Fibroblast of gingiva (primary cell): ENCODE results near the gene ACSL5.
A peak's percentile ranks its signal among the peaks of the same experiment; 100 is the strongest.
"Not testable (repeated sequence)": the region's sequence is repeated elsewhere in the genome, so short reads cannot be mapped to it uniquely, and the experiment has no call there.

Experiments
- DNase-seq: peaks from one replicate; pipeline ENCODE4 v3.0.0-alpha.2; 2011; ENCODE audit warnings: low read depth

The ACSL5 gene

DNA sequence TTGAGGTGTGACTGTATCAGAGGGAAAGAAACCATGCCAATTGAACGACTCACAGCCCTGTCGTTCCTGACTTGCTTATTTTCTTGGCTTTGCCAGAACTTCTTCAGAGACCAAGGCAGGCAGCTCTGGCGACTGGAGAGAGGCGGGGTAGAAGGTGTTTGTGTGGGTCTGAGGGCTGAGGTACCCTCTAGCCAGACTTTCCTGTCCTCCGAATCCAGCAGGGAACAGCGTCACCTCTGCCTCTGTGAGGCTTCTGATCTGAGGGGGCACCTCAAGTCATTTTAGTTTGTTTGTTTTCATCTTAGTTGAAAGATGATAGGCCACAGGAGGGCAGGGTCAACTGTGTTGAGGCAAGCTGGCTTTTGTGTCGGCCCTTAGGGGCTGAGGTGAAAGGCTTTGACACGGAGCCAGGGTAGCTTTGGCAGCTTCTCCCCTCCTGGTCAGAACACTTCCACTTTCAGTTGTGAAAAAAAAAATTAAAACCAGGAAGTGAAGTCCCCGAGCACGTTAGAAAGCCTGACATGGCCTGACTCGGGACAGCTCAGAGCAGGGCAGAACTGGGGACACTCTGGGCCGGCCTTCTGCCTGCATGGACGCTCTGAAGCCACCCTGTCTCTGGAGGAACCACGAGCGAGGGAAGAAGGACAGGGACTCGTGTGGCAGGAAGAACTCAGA is 1.9 kb downstream of the ACSL5 start:
- DNase-seq: peak; percentile 56

DNA sequence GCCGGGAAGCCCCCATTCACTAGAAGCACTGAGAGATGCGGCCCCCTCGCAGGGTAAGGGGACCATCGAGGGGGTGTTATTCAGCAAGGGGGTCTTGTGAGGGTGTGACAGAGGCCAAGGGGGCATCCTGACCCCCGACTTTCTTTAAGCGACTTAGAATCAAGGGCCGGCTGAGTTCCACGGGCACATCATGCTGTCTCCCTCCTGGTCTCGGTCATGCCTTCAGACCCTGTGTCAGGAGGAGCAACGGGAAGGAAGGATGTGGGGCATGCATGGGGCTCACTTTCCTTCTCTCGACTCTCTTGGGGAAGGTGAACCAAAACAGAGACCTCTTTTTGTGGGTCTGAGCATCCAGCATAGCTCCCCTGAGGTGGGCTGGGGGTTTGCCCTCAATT is 2.5 kb downstream of the ACSL5 start:
- no peak for DNase-seq

DNA sequence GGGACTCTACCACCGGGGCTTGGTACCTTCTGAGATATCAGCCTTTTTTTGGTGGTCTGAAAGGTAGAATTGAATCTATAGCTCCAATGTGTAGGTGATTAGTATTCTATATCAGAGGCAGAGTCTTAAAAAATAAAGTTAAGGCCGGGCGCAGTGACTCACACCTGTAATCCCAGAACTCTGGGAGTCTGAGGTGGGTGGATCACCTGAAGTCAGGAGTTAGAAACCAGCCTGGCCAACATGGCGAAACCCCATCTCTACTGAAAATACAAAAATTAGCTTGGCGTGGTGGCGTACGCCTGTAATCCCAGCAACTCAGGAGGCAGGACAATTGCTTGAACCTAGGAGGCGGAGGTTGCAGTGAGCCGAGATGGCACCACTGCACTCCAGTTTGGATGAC is 3.2 kb downstream of the ACSL5 start:
- not testable (repeated sequence) for DNase-seq

DNA sequence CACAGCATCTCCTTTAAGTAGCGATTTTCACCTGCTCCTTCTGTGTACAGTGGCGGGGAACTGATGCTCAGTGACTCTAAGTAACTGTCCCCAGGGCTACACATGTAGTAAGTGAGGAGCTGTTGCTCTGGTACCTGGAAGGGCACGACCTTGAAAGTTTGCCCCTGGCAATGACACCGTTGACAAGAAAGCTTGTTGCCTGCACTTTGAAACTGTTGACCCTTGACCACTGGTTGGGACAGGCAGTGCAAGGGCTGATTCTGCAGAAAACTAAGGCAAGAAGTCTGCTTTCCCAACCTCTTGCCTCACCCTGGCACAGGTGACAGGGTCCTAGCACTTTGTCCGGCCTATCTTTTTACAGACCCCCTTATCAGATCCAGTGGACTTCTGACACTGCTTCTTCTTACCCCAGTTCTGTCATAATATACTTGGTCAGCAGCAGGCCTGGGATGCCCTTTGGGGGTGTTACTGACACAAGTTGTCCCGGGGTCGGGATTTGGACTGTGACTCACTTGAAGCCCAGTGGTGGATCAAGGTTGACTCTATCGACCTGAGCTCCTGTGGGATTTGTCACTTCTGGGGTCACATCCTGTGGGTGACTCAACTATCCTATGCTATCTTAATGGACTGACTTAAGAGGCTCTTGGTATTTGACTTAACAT is 5.8 kb downstream of the ACSL5 start:
- DNase-seq: no peak

DNA sequence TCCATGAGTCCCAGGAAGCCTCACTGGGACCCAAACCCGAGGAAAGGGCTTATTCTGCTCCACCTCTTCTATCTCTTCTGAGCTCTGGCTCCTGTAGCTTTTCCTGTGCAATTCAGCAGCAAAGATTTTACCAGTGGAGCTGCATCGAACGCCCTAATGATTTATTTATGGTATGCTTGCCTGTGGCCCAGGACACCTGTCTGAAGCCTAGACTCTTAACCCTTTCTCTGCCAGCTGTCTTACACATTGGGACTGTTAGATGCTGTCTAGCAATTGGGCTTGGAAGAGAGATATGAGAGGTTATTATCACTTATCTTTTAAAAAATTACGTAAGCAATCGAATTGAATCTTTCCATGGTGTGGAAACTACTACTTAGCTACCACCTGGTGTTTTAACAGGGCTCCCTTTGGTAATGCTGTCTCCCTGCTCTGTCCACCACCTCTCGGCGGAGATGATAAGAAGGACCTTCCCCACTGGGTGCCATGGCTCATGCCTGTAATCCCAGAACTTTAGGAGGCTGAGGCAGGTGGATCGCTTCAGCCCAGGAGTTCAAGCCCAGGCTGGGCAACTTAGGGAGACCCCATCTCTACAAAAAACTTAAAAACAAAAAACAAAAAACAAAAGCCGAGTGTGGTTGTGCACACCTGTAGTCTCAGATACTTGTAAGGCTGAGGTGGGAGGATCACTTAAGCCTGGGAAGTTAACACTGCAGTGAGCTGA is 8.8 kb downstream of the ACSL5 start:
- DNase-seq: no peak

DNA sequence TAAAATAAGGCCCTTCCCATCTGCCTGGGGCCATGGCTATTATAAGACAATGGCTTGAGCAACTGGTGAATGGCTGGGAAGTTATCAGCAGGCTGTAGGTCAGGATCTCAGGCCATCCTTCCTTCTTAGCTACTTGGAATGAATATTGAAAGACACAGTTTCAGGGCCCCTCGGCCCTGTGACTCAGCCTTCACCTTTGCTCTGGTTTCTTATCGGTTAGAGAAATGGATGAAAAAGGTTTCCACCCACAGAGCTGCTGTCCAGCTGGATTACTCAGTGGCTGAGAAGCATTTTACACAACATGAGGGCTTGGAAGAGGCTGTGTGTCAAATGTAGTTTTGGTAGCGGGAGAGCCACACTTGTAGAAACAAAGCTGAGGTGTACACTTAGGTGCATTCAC is 9.4 kb downstream of the ACSL5 start:
- DNase-seq: no peak

DNA sequence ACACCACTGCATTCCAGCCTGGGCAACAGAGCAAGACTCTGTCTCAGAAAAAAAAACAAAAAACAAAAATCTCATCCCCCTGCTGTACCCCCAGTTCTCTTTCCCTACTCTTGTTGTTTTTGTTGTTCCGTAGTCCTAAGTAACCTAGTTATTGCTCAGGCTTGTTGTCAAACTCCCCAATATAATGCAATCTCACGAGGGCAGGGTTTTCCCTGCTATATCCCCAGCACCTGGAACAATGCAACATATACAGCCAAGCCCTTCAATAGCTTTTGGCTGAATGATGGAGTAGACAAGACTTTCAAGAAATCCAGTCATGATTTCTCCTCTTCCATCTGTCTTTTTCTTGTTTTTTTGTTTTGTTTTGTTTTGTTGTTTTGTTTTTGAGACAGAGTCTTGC is 10.2 kb downstream of the ACSL5 start:
- no peak for DNase-seq

DNA sequence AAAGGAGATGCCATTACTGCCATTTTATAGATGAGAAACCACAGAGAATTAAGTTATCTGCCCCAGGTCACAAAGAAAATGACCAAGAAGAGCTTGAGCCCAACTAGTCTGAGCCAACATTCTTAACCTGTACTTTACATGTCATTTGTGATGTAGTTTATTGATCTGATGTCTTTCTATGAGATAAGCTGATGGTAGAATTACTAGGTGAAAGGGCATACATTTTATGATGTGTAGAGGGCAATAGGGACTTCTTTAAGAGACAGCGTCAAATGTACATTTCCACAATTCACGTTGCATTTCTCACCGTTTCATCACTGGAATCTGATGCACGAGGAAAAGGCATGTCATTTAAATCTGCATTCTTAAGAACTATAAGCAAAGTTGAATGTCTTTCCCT is 11.3 kb downstream of the ACSL5 start:
- no peak for DNase-seq

DNA sequence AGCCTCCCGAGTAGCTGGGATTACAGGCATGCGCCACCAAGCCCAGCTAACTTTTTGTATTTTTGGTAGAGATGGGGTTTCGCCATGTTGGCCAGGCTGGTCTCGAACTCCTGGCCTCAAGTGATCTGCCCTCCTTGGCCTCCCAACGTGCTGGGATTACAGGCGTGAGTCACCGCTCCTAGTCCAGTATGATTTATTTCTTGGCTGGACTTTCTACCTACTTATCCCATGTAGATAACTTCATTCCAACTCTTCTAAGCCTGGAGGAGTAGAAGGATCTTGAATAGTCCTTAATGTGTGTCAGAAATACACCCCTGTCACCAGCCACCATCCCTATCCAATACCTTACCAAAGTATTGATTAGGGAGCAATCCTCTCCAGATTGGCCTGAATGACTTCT is 14.1 kb downstream of the ACSL5 start:
- DNase-seq: not testable (repeated sequence)

DNA sequence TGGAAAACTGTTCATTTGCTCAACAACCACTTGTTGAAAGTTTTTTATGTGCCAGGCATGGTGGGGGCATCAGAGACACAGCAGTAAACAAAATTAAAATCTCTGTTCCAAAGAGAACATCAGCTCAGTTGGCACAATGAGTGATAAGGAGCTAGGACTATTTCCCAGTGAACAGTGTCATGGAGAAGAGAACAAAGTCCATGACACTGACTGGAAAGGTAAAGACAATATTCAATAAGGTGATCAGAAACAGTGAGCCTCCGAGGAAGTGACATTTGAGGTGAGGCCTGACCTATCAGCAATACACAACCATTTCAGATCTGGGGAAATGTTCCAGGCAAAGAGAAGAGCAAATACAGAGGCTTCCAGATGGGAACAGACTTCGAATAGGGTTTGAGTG is 14.6 kb downstream of the ACSL5 start:
- DNase-seq: no peak

DNA sequence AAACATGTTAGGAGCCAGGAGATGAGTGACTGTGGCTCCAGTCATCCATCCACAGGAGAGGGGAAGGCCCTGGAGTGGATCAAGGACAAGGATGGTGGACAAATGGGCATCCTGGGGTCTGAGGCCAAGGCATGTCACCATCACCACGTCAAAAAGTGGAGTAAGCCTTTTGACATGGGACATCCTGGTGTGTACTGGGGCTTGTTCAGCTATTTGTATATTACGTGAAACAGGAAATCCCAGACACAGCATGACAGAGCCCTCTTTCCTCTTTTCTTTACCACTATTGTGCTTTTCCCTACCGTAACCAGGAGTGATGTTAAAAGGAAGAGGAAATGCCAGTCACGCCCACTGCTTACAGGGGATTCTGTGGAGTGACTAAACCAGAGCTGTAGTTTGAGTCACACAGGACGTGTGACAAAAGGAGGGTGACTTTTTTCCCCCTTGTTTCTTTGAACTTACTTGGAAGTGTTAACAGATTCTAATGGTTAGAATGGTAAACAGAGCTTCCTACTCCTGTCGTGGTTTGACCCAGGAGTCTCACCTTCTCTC is 15.4 kb downstream of the ACSL5 start:
- DNase-seq: no peak

DNA sequence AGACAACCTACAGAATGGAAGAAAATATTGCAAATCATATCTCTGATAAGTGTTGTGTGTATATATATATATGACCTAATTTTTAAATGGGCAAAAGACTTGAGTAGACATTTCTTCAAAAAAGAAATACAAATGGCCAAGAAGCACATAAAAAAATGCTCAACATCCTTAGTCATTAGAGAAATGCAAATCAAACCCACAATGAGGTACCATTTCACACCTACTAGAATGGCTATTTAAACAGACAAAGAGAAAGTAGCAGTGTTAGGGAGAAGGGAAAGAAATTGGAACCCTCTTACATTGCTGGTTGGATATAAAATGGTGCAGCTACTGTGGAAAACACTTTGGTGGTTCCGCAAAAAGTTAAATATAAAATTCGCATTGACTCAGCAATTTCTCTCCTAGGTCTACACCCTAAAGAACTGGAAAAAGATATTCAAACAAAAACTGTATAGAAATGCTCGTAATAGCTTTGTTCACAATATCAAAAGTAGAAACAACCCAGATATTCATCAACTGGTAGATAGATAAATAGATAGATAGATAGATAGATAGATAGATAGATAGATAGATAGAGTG is 16.3 kb downstream of the ACSL5 start:
- no peak for DNase-seq

DNA sequence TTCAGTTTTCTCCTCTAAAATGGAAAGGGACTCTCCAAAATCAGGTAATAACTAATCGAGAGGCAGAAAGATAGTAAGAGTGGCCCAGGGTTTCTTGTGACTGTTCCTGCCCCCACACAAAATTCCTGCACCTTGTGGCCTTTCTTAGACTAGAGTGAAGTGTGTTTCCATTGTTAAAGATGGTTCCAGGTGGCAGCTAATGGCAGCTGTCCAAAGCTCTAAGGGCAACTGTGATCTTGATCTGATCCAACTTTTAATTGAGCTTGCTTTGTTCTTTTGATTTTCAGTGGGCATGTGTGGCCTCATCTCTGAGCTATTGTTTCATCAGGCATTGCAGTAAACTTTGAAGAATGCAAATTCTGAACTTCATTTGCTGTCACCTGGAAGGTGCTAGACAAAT is 19.4 kb downstream of the ACSL5 start:
- DNase-seq: no peak

DNA sequence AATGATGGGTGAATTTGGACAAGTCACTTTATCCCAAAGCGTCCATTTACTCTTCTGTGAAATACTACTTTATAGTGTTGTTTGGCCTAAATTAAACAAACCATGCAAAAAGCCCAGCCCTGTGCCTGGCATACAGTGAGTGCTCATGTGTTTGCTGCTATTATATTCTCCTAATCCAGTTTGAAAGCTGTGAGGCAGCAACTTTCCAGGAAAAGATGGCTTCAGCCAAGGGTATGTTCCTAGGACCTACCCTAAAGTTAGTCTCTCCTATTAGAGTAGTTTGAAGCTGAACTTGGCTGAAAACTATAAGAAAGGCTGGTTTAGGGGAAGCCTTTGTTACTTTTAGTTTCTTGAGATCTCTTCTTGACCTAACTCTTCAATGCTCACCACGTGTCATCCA is 19.9 kb downstream of the ACSL5 start:
- DNase-seq: no peak

DNA sequence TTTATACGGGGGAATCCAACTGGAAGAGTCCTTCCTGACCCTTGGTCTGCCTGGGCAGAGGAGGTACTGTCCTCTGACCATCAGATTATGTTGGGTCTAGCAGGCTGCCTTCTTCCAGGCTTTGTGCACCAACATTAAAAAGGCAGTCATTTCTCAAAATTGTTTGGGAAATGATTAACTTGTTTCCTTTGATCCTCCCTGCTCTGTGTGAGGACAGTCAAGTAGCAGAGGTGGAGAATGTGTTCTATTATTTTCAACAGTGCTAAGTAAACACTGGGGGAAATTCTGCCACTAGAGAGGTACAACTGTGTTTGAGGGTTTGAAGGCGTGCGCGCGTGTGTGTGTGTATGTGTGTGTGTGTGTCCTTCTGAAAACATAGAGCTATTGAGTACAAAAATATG is 20.6 kb downstream of the ACSL5 start:
- no peak for DNase-seq

DNA sequence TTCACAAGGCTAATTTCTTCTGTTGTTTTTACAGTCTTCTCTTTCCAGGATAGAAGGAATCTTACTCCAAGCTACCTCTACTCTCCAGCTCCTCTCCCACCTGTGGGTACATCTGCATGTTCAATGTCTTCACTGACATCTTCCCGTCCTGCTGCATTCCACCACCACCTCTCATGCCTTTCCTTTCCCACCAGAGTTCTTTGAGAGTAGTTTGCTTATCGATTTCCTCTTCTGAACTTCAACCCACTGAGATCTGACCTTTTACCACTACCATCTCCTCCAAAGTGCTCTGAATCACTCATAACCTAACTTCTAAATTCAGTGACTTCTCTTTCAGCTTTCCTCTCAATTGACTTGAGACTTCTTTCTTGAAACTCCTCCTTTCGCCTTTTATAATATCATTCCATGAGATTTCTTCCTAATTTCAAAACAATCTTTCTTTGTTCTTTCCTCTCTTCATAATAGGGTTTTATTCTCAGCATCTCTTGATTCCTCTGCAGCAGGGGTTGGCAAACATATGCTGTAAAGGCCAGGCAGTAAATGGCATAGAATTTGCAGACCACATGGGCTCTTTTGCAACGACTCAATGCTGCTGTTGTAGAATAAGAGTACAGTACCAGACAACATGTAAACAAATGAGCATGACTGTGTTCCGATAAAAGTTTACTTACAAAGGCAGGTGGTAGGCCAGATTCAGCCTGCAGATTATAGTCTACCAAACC is 22.1 kb downstream of the ACSL5 start:
- no peak for DNase-seq

DNA sequence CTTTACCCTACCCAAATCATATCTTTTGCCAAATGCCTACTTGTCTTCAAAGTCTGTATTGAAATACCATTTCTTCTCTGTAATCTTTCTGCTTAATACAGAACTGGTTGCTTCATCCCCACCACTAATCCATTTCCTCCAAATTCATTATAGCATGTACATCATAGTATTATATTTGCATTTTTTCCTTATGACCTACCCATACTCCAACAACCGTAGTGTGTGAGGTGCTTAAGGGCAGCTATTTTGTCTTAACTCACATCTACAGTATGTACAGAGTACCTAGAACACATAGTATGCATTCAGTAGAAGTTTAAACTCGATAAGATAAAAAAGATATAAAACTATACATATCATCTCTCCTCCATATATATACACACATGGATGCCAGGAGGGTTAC is 23.7 kb downstream of the ACSL5 start:
- no peak for DNase-seq

DNA sequence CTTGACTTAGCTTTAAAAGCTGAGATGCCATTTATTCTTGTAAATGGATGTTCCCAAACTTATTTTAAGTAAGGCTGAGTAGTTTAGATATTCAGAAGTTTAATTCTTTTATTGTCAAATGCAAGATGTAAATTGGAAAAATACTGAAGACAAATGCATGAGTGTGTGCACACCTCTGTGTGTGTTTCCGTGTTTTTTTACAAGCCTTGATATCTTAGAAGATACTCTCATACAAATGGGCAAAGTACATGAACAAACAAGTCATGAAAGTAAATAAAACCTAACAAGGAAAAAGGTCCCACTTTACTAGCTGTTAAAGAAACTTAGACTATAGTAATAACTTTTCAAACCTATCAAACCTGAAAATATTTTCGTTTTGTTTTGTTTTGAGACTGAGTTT is 29.0 kb downstream of the ACSL5 start:
- no peak for DNase-seq

DNA sequence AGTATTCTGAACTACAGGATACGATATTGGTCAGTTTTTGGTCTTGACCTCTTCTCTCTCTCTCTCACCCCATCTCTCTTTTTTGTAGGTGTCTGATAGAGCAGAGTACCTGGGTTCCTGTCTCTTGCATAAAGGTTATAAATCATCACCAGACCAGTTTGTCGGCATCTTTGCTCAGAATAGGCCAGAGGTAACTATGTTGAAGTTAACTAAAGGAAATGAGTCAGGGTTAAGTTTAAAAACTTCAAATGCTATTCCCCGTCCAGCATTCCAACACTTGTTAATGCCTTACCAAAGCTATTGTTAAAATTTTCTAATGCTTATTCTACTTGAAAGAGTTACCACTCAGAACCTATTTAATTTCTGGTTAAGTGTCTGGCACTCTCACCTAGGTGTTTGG is 30.7 kb downstream of the ACSL5 start:
- no peak for DNase-seq

DNA sequence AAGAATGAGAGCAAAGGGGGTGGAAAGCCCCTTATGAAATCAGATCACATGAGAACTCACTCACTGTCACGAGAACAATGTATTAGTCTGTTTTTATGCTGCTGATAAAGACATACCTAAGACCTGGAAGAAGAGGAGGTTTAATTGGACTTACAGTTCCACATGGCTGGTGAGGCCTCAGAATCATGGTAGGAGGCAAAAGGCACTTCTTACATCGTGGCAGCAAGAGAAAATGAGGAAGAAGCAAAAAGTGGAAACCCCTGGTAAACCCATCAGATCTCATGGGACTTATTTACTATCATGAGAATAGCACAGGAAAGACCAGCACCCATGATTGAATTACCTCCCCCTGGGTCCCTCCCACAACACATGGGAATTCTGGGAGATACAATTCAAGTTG is 32.9 kb downstream of the ACSL5 start:
- DNase-seq: not testable (repeated sequence)

DNA sequence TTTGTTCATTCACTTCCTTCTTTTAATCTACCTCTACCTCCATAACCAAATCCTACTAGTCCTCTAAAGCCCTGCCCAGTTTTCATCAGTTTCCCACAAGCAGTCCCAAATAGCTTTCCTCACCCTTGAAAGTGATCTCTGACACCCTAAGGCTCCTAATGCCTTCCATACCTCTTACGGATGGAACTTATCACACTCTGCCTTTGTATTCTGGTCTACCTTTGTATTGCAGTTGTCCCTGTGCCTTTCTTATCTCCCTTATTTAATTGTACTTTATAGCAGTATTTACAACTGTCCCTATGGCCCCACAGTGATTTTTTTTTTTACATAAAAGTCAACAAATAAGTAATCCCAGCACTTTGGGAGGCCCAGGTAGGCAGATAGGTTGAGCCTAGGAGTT is 33.8 kb downstream of the ACSL5 start:
- DNase-seq: no peak

DNA sequence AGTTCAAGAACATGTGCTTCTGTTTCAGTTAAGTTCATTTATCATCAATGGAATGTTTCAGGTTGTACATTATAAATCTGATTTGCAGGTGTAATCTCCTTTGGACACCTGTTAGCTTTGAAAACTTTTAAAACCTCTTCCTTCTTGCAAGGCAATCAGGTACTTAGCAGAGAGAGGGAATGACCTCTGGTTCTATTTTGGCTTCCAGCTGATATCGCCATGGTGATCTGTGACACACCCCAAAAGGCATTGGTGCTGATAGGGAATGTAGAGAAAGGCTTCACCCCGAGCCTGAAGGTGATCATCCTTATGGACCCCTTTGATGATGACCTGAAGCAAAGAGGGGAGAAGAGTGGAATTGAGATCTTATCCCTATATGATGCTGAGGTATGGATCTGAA is 35.4 kb downstream of the ACSL5 start:
- no peak for DNase-seq
